CD4-positive, alpha-beta T cell treated with Interleukin-1 beta for 1 hour (primary cell): ENCODE results near the gene ALDH1L1.

Experiments used
- DNase-seq, 2 donors: peaks; one replicate each; pipeline ENCODE4 v3.0.0-alpha.2; 2020 to 2022

ALDH1L1 gene

DNA sequence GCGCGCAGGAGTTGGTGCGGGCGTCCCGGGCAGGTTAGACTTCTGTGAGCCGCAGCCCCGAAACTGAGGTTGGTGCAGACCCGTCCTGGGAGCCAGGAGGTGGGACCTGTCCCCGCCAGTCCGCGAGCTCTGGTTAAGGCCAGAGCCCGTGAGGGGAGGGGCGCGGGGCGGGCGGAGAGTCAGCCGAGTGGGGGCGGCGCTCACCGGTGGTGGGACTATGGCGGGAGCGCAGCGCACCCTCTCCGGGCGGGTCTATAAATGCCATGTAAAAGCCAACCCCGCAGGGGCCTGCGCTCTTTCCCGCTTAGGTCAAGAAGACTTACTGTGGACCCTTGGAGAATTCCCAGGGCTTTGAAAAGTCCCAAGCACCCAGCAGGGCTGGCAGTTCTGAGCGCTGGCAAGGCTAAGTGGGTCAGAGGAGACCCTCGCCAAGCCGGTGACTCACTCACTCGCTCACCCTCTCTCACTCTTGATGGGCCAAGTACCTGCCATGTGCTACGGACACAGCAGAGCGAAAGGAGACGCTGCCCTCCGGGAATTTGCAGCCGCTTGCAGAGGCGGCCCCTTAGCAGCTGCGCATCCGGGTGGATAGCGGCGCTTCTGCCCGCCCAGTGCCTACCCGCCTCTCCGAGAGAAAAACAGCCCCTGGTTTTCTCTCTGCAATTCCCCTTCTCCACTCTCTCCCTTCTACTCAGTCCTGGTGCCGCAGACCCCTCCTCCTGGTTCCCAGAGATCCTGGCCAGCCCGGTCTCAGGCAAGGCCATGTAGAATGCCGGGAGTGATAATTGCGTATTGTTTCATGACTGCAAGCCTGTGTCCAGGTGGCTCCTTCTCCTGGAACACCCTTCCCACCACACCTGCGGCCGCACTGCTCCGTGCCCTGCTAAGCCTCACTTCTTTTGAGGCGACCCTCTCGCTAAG is at the start of gene ALDH1L1:
Gene ALDH1L1, minus strand, starts transcription at position 110 of the 921 bp plus-strand sequence. CDS start 19,607 bp downstream, outside the sequence.
- no peak for DNase-seq

DNA sequence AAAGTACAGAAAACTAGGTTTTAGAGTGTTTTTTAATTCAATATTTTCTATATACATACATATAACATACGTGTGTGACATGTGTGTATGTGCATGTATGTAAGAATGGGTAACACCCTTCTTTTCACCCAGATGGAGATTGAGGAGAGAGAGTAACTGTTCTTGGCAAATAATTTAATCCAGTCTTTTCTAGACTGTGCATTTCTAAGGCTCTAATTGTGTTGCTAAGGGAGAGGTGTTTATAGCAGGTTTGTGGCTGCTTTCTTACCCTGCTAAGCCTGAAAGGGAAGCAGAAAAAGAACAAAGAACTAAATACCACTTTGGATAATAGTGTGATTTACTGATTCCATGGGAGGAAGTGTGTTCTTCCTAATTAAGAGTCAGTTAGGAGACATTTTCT is 46.0 kb upstream of the ALDH1L1 start:
- no peak for DNase-seq

DNA sequence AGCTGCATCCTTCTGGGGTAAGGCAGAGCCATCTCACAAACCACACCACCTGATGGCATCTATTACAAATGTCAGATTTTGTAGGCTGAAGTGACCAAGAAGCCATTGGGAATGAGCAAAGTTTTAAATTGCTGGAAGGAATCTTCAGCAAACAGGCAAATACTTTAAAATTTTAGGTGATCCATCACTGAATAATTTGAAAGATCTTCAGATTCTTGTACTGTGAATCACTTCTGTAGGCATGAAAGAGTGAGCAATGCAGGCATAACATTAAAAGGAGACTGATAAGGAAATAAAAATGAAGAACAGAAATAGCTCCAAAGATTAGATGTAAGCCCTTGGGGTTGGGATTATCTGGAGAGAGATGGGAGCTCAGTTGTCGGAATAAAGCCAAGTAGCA is 36.0 kb upstream of the ALDH1L1 start:
- DNase-seq, result no peak

DNA sequence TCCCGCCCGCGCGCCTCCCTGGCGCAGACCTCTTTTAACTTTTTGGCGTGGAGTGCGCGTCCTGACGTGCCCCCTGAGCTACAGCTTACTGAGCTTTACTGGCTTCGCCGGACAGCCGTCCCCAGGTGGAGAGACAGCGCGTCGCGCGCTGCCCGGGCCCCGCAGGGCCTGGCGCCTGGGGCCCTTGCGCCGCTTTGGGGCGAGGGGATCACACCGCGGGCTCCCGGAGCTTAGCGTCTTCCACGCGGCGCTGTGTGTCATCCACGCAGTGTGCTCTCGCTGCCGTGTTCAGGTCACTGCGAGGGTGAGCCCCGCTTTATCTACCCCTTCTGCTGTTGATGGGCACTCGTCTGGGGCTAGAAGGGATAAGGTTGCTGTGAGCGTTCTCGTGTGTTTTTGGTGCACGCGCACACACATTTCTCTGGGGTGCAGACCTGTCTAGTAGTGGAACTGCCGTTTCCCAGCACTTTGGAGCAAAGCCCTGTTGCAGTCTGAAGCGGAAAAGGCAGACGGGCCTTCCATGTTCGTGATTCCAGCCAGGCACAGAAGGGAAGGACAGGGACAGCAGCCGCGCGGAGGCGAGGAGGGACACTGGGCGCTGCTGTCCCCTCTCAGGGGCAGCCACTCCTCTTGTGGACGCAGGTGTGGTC is 33.1 kb upstream of the ALDH1L1 start:
- DNase-seq, result no peak

DNA sequence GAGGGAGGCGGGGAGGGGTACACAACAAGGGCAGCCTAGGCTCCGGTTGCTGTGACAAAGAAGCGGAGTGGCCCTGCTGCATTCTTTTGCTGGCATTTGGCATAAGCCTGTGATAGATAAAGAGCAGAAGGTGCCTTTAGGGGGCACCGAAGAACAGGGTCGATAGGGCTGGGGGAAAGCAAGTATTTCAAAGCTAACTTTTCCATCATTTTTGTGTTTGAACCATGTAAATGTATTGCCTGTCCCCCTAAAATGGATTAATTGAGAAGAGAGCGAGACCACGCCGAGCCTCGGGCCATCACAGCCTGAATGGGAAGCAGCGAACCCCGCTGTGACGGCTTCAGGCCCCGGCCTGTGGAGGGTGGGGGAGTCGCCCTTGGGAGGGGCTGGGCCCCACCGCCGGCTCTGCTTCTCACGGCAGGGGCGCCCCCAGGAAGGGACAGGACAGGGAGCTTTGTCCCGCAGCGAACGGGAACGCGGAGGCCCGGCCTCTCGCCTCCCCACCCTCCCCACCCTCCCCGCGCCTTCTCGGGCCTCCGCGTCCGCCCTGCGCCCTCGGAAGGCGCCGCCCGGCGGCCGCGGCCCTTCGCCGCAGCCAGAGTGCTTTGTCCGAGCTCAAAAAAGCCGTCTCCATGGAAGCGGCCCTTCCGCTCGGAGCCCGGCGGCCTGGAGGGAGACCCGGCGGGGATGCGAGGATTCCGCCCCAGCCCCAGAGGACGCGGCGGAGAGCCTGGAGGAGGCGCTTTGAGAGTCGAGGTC is 32.4 kb upstream of the ALDH1L1 start:
- no peak for DNase-seq

DNA sequence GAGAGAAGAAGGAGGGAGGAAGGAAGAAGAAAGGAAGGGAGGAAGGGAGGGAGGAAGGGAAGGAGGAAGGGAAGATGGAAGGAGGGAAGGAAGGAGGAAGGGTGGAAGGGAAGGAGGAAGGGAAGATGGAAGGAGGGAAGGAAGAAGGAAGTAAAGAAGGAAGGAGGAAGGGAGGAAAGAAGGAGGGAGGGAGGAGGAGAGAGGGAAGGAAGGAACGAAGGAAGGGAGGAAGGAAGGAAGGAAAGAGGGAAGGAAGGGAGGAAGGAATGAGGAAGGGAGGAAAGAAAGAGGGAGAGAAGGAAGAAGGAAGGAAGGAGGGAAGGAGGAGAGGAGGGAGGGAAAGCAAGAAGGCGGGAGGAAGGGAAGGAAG is 31.8 kb upstream of the ALDH1L1 start:
- no peak for DNase-seq

DNA sequence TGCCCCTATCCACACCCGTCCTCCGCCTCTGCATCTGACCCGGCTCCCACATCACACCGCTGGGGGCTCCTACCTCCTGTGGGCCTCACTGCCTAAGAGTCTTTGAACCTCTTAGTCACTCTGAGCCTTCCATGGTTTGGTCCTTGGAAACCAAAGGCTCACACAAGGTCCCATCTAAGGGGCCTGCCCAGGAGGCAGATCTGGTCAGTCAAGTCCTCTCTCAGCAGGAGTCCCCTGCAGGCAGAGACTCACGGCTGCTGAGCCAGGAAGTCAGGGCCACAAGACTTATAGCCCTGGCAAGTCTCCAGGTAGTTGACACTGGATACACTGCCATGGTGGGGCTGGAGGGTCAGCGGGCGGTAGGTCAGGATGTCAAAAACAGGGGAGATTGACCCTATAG is 31.2 kb upstream of the ALDH1L1 start:
- DNase-seq, result no peak

DNA sequence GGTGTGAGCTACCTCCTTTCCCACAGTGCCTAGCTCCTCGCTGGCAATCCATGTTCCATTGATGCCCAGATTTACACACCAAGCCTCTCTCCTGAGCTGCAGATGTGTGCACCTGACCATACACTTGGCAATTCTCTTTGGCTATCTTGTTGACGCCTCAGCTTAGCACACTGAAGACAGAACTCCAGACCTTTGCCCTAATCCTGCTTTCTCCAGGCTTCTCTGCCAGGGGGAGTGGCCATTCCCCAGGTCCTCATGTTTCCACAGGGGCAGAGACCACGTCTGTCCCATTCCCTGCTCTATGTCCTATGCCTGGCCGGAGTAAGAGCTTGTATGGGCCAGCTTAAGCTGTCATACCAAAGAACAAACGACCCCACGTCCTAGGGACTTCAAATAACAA is 30.2 kb upstream of the ALDH1L1 start:
- no peak for DNase-seq

DNA sequence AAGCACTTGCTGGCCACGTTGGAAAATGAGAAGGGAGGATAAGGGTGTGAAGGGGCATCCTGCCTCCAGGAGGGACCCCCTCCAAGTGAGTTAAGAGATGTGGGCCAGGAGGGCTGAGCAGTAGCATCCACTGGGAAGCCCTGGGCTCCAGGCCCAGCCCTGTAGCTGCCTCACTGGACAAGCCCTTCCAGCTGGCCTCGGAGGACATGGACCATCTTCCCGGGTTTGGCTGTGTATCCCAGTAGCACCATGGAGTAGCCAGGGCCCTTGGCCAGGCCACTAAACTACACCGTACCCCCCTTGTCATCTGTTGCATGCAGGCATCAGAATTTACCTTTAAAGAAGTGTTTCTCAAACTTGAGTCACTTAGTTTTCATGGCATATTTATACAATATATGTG is 29.4 kb upstream of the ALDH1L1 start:
- DNase-seq, result no peak

DNA sequence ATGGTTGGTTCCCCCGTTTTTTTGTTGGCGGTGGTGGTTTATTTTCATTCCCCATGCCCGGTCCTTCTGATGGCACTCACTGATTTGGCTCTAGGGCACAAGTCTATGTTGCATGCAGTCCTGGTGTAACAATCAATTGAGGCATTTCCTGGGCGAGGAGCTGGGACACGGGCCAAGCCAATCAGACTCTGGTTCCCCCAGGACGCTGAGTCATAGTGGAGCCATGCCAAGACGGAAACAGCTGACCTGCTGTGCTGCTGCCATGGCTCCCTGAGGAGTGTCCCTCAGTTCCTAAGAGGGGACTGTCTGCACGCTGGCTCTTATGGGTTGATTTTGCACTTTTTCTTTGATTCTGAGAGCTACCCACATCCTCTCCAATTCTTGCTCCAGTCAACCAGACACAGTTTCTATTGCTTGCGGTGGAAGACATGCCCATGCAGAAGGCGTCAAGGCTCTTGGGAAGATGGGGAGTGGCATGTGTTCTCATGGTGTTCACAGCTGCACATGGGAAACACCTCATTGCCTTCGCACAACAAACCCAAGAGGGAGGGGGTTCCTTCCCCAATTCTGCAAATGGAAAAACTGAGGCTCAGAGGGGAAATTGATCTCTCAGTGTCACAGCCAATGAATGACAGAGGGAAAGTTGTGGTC is 28.3 kb upstream of the ALDH1L1 start:
- no peak for DNase-seq

DNA sequence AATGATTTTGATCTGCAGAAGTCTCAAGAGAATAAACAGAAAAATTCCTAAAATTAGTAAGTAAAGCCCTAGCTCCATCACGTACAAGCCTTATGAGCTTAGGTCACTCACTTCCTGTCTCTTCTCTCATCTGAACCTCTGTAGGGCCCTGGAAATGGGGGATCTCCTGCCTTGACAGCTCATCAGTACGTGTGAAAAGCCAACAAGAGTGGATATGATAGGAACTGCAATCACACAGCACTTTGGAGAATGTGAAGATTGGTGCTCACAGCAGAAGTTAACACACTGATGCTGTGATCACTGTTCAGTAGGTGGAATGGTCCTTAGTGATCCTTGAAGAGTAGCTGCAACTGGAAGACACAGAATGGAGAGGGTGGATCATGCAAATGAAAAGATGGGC is 27.8 kb upstream of the ALDH1L1 start:
- DNase-seq, result no peak

DNA sequence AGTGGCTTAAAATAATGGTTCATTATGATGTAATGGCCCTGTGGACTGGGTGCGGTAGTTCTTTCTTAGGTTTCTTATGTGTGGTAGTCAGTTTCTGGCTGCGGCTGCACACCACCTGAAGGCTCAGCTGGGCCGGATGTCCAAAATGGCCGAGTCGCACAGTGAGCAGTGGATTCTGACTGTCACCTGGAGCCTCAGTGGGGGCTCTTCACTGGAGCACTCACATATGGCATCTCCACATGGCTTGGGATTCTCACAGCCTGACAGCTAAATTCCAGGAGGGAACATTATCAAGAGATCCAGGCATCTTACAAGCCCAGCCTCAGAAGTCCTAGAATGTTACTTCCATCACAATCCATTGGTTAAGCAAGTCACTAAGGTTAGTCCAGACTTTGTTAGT is 26.8 kb upstream of the ALDH1L1 start:
- no peak for DNase-seq

DNA sequence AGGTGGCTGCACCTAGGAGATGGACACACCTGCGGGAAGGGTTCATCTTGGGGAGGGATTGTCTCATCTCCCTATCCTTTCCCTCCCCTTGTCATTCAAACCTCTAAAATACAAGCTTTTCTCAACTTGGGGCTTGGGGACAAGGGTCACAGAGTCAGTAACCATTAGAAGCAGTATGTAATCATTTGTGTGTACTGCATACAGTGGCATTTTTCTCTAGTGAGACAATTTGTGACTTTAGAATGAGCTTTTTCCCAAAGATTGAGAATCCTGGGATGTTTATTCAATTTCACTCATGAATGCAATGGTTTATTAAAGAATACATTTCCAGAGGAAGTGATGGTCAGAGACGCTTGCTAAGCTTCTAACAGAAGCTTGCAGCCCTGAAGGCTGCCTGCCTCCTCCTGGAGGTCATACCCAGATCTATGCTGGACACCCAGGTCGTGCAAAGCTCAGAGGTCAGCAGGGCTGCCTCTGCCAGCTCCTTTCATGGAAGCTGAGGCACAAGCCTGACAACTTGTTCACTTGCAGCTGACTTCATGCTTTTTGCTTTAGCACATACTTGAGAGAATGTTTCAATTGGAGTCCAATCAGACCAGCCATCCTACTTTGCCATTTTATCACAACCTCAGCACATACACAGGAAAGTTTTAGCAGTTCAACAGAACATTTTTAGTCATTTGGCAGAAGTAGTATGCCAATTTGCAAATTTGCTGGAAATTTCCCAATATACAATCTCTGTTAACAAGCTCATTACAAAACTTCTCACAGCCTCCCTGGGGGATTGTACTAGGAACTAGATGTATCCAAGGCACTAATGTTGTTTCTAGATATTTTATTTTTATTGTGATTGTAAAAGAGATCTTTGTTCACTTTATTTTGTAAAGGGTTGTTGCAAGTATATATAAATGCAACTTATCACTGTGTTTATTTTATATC is 25.6 kb upstream of the ALDH1L1 start:
- DNase-seq, result no peak

DNA sequence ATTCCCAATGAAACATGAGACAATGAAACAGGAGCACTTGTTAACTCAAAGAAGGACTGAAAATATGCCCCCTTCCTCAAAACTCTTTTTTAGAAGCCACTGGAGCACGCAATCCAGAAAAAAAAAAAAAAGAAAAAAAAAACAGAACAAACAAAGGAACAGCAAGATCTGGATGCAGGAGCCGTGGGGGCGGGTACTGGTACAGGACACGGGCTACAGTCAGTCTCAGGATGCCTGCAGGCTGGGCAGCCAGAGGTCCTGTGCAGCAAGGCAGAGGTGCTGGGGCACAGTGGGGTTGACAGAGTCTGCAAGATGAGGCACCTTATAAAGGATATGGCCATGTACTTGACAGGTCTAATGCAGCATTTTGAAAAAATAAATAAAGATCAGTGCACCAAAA is 22.3 kb upstream of the ALDH1L1 start:
- no peak for DNase-seq

DNA sequence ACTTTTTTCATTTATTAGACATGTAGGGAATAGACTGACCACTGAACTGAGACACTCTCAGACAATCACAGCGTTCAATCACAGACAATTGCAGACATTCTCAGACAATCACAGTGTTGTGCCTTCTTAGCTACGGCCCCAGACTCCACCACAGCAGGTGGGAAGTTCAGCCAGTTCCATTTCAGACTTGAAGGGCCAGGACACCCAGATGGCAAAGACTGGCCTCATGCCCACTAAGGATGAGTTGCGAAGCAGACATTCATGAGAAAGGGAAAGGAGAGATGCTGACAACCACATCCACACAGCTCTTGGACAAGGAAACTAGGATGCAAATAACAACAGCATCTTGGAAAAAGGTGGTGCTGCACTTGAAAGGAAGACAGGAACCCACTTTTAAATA is 21.9 kb upstream of the ALDH1L1 start:
- no peak for DNase-seq

DNA sequence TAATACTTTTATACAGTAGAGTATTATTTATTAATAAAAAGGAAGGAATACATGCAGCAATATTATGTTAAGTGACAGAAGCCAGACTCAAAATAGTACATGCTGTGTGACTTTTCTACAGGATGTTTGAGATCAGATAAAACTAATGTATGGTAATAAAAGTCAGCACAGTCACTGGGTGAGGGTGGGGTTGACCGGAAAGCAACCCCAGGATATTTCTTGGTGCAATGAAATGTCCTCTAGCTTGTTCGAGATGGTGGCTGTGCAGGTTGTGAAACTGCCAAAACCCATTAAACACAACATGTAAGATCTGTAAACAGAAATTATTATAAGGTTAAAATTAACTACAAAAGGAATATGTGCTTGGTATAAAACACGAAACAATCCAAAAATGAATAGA is 20.8 kb upstream of the ALDH1L1 start:
- no peak for DNase-seq

DNA sequence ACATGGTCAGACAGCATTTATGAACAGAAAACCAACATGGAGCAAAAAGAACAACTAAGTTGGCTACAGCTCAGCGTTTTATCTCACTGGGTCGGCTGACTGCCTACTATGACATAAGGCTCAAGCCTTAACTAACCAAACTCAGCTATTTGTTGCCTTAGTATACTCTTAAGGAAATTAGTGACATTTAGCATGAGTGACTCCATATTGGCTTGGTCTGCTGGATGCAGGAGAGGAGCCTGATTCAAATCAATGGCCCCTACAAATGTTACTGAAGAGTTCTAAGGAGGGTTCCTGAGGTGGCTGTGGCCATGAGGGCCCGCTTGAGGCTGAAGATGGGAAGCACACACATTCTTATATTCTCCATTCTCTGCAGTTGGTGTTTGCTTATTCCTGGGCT is 20.1 kb upstream of the ALDH1L1 start:
- no peak for DNase-seq

DNA sequence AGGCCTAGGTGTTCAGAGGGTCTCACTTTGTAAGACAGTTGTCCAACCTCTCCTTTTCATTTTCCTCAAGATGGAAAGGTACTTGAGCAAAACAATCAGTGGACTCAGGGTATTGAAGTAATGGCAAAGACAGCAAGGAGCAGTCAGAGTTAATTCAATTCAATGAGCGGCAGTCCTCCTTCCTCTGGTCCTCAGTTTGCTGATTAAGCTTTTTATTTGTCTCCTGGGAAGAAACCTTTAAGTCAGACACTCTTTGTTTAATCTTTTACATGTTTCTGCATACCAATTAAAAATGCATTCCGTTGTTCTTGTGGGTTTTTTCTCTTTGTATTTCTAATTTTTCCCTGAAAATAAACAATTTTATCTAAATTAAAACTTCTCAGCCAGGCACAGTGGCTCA is 18.9 kb upstream of the ALDH1L1 start:
- DNase-seq, result no peak

DNA sequence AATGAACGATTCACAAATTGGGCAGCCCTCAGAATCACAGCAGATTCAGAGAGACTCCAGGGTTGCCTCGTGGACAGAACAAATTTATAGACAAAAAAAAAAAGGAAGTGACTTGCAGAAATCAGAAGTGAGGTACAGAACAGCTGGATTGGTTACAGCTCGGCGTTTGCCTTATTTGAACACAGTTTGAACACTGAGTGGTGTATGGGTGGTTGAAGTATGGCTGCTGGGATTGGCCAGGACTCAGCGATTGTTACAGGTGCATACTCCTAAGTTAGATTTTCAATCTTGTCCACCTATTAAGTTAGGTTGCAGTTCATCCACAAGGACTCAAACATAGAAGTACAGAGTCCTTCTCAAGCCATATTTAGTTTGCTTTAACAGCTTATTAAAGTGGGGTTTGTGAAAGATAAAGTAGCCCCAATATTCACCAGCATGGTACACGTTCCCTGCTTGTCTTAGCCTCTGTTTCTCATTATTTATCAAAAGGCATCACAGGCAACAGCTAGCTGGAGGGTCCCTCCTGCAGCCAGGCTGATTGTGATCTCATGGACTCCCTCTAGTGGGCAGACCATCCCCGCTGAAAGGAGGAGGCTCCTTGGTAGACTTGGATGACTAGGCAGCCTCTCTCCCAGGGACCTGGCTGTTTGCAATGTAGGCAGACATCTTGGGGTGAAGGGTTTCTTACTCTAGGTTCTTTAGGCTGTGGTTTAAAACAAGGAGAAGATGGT is 17.6 kb upstream of the ALDH1L1 start:
- DNase-seq, result peak; percentile 30 to 37

DNA sequence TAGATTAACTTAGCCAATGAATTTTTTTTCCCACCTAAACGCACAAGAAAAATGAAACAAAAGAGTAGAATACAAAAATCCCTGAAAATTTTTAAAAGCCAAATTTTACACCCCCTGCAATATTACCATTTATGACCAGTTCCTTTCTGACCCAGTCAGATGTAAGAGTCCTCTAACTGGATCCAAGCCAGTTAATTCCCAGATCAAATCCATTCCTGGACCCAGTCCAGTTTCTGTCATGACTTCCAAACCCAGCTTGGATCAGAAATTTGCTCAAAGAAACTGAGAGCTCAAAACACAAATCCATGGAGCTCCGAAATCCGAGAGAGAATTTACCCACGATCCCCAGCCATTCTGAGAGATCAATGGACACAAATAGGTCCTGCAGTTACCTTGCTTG is 17.0 kb upstream of the ALDH1L1 start:
- DNase-seq, result no peak

DNA sequence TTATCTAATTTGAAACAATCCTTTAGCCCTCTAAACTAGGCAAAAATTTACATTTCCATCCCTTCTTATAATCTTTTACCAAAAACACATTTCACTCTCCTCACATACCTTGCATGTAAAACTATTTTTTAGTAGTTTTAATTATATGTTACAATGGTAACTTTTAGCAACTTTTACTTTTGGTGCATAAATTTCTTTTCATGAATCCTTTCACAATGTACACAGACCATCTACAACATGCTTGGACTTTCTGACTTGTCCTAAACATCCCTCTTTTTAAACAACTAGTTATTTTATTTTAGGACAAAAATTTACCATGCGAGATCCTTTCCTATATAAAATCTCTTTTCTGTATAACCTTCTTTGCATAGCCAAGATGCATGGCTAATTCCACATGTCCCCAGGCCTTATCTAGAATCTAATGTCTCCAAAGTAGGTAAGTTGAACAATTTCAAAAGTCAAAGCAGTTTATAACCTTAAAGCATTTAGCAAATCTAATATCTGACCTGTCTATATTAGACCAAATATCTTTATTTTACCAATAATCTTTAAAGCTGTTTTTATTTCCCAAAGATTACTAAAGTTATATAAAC is 14.4 kb upstream of the ALDH1L1 start:
- no peak for DNase-seq
